Transverse colon (tissue), 4 donors: ENCODE data around the gene LAMTOR5. TPM values are rescaled to one million over a fixed set of nuclear protein-coding genes. Genes with fewer than 3 reads are reported as not detected.

Experiments
- DNase-seq: peaks from one replicate; pipeline ENCODE4 v3.0.0-alpha.2; 2019
- H3K27ac ChIP-seq, 4 donors: fragments of 200-600 bp; sonication (generic); 2 replicates each; pipeline ENCODE4 v1.5.1; 2016 to 2018; ENCODE audit warnings: inconsistent platforms in 4 of 4
- H3K27me3 ChIP-seq: fragments of 200-600 bp; sonication (generic); 2 replicates; pipeline ENCODE4 v1.5.1; 2017; ENCODE audit warnings: inconsistent platforms
- H3K36me3 ChIP-seq, 4 donors: fragments of 200-600 bp; sonication (generic); 2 replicates each; pipeline ENCODE4 v1.5.1; 2017 to 2019; ENCODE audit warnings: inconsistent platforms in 4 of 4
- H3K4me1 ChIP-seq, 4 donors: fragments of 200-600 bp; sonication (generic); 2 replicates each; pipeline ENCODE4 v1.5.1; 2017 to 2020; ENCODE audit warnings: inconsistent platforms in 4 of 4
- H3K4me3 ChIP-seq, 4 donors: fragments of 200-600 bp; sonication (generic); 1 replicate in 1 of 4; 2 replicates in 3 of 4; pipeline versions ENCODE4 v1.5.1 to v1.6.1; 2017 to 2019; ENCODE audit warnings: inconsistent platforms in 4 of 4
- H3K9me3 ChIP-seq, 2 donors: fragments of 200-600 bp; sonication (generic); 2 replicates each; pipeline ENCODE4 v1.5.1; 2017 to 2019; ENCODE audit warnings: inconsistent platforms in 2 of 2
- EP300 ChIP-seq: sonication (generic); formaldehyde crosslinking; IDR thresholded peaks from one replicate; pipeline ENCODE4 v1.6.1; 2017; ENCODE audit warnings: antibody characterized with exemption, low read depth
- POLR2A ChIP-seq: fragments of 450-650 bp; IDR thresholded peaks from one replicate; pipeline ENCODE4 v1.6.1; 2016; ENCODE audit warnings: antibody characterized with exemption, mild to moderate bottlenecking, moderate library complexity
- POLR2AphosphoS5 ChIP-seq, 3 donors: sonication (generic); formaldehyde crosslinking; IDR thresholded peaks; one replicate each; pipeline ENCODE4 v1.6.1; 2016; ENCODE audit warnings: antibody characterized with exemption in 3 of 3
- WGBS, 2 donors: methylation state at CpG; one replicate each; pipeline ENCODE4 v1.1.5; 2018; ENCODE audit warnings: low coverage in 1 of 2; 5-methylcytosine and 5-hydroxymethylcytosine counted together
- in situ Hi-C, 4 donors: fragments of 200-750 bp; cut with MboI; loops; one replicate each; pipeline versions ENCODE4 v1.15.0 to v1.15.1; 2017; ENCODE audit warnings: low sequenced_read_pairs in 3 of 4, low pct_ligation_motif_present in 1 of 4, low pct_unique_long_range_greater_than_20kb in 1 of 4
- intact Hi-C: fragments of 100-400 bp; cut with DNase I; formaldehyde crosslinking; loops from one replicate; pipeline ENCODE4 v1.15.1; 2023; ENCODE audit warnings: low total_unique reads
- total RNA-seq, 4 donors: library from RNA; depleted of rRNA; stranded (reverse); fragments of >200 nt; gene quantifications; one replicate each; pipeline ENCODE4 v1.1.0, GENCODE V29; 2016
- TF ChIP-seq, protein P1 (sequence below), 5 experiments: fragments of 200-600 bp in 3 of 5; fragments of 450-650 bp in 2 of 5; sonication (generic) in 3 of 5; IDR thresholded peaks; 1 replicate in 2 of 5; 2 replicates in 3 of 5; pipeline ENCODE4 v1.5.1; 2016 to 2017; ENCODE audit warnings: antibody characterized with exemption in 5 of 5, inconsistent platforms in 3 of 5, mild to moderate bottlenecking in 2 of 5, moderate library complexity in 1 of 5

The LAMTOR5 gene
- total RNA-seq, 4 donors from 2014 or later: 7.1 to 113 (median 38.2) TPM

DNA sequence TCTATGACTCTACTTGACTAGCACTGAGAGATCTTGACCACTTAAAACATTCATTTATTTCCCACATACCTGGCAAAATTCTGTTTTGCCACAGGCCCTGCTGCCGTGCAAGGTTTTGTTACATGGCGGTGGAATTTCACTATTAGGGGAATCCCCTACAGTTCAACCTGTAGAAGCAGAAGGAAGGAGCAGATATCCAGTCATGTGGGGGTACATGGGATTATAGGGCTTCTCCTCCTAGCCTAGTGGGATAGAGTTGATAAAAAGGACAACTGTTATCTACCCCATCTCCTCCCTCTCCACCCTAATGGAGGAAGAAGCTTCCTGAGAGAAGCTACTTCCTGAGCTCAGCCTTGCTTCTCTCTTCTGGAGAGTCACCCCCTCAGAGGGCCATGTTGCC lies 25.7 kb upstream of the LAMTOR5 start:
- Histone ChIP-seq H3K4me1 (no peaks in the 10 kb centered on the region), H3K27ac (no peak overlapping the region), H3K4me3 (no peak overlapping the region), H3K27me3 (peaks cover 15% of the 10 kb centered on the region), H3K9me3 (no peaks in the 10 kb centered on the region), H3K36me3 (no peaks in the 10 kb centered on the region)
- in situ Hi-C loops: no loop called here
- intact Hi-C loops: no loop called here
- 84 to 86% methylated on average over 2 of the region's 2 CpGs for WGBS, 2 donors
- TF ChIP-seq POLR2AphosphoS5 (IDR thresholded peaks at IDR 0.05) (no peak), POLR2A (no peak)
- TF ChIP-seq, protein P1, sequence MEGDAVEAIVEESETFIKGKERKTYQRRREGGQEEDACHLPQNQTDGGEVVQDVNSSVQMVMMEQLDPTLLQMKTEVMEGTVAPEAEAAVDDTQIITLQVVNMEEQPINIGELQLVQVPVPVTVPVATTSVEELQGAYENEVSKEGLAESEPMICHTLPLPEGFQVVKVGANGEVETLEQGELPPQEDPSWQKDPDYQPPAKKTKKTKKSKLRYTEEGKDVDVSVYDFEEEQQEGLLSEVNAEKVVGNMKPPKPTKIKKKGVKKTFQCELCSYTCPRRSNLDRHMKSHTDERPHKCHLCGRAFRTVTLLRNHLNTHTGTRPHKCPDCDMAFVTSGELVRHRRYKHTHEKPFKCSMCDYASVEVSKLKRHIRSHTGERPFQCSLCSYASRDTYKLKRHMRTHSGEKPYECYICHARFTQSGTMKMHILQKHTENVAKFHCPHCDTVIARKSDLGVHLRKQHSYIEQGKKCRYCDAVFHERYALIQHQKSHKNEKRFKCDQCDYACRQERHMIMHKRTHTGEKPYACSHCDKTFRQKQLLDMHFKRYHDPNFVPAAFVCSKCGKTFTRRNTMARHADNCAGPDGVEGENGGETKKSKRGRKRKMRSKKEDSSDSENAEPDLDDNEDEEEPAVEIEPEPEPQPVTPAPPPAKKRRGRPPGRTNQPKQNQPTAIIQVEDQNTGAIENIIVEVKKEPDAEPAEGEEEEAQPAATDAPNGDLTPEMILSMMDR (IDR thresholded peaks at IDR 0.05): no peak
- DNase-seq: no peak

DNA sequence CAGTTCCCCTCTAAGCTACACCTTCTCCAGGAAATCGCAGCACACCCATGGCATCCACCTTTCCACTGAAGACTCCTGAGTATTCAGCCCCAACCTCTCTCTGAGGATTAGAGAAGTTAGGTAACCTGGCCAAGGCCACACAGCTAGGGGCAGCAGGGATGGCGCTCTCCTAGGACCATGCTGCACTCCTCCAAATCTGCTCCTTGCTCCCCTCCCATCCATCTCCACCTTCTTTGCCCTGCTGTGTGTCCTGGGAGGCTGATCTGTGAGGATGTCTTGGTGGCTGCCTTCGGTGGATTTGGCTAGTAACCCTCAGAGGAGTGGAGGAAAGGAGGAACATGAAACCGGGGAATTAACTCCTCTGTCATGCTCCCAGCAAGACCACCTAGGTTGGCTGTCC lies 23.4 kb upstream of the LAMTOR5 start:
- intact Hi-C loops: no loop called here
- no peaks in the 10 kb centered on the region for H3K4me1 ChIP-seq
- H3K4me3 ChIP-seq: no peak overlapping the region
- TF ChIP-seq POLR2A: no peak
- TF ChIP-seq, protein P1 (IDR thresholded peaks at IDR 0.05): no peak
- TF ChIP-seq EP300: no peak
- TF ChIP-seq POLR2AphosphoS5 (IDR thresholded peaks at IDR 0.05): no peak
- no peak overlapping the region for H3K27ac ChIP-seq
- in situ Hi-C loops: no loop called here
- H3K36me3 ChIP-seq: no peaks in the 10 kb centered on the region
- 80% methylated on average over 4 of the region's 4 CpGs; no CpG with 5 or more reads in 1 of the 2 donors for WGBS, 2 donors
- peaks cover 15% of the 10 kb centered on the region for H3K27me3 ChIP-seq
- no peak for DNase-seq
- H3K9me3 ChIP-seq: no peaks in the 10 kb centered on the region

DNA sequence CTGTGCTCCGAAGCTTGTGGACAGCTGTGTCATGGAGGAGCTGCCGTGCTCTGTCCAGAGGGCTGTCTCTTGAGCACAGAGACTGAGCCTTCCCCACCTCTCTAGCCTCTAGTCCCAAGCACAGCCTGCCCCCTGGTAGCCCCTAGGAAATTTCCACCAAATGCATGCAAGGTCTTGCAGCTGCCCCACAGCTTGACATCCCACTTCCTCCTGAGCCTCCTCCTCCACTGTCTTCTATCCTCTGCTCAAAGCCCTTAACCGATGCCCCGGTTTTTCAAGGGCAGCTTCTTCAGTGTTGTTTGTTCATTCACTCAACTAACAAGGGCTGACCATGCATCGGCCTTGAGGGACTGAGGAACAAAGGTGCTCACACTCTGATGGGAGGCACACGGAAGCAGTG lies 22.9 kb upstream of the LAMTOR5 start:
- intact Hi-C loops: no loop called here
- 60 to 61% methylated on average over 2 to 6 of the region's 6 CpGs for WGBS, 2 donors

DNA sequence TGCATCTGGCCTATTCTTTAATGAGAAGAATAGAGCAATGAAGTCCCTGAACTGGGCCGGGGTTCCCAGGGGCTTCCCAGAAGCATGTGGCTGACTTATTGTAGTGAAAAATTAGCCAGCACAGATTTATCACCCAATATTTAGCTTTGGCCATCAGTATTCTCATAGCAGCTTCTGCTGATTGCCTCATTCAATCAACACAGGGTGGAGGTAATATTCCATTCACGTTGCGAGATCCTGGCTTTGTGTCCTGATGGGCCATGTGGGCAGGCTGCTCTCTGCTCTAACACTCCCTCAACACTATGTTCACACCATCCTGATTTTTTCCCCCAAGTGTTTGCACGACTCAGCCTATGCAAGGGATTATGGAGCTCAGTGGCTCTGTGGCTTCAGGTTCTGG lies 21.5 kb upstream of the LAMTOR5 start:
- no peak overlapping the region for H3K4me3 ChIP-seq
- TF ChIP-seq POLR2A (no peak), EP300 (no peak), POLR2AphosphoS5 (IDR thresholded peaks at IDR 0.05) (no peak)
- TF ChIP-seq, protein P1 (IDR thresholded peaks at IDR 0.05): no peak
- H3K4me1 ChIP-seq: no peaks in the 10 kb centered on the region
- H3K9me3 ChIP-seq: no peaks in the 10 kb centered on the region
- no peak for DNase-seq
- in situ Hi-C loops: no loop called here
- no peak overlapping the region for H3K27ac ChIP-seq
- WGBS, 2 donors: 62% methylated on average over 4 of the region's 4 CpGs; no CpG with 5 or more reads in 1 of the 2 donors
- no peaks in the 10 kb centered on the region for H3K36me3 ChIP-seq
- intact Hi-C loops: no loop called here
- H3K27me3 ChIP-seq: peaks cover 15% of the 10 kb centered on the region

More for the DNA sequence above, 22.9 kb upstream of the LAMTOR5 start:
- Histone ChIP-seq H3K4me1 (no peaks in the 10 kb centered on the region), H3K4me3 (no peak overlapping the region), H3K27me3 (peaks cover 15% of the 10 kb centered on the region), H3K27ac (no peak overlapping the region), H3K36me3 (no peaks in the 10 kb centered on the region), H3K9me3 (no peaks in the 10 kb centered on the region)
- no peak for DNase-seq
- TF ChIP-seq, protein P1 (IDR thresholded peaks at IDR 0.05): no peak
- TF ChIP-seq POLR2A: no peak
- TF ChIP-seq EP300: no peak
- no peak for TF ChIP-seq POLR2AphosphoS5 (IDR thresholded peaks at IDR 0.05)
- in situ Hi-C loops: no loop called here
